ENCODE results near the gene FABP2. TPM values are rescaled to one million over a fixed set of nuclear protein-coding genes. Genes with fewer than 3 reads are reported as not detected.
"Not testable (repeated sequence)": the region's sequence is repeated elsewhere in the genome, so short reads cannot be mapped to it uniquely, and the experiment has no call there.

Gene FABP2
- total and polyA plus RNA-seq, 2 experiments from 2014 or later = not detected

DNA sequence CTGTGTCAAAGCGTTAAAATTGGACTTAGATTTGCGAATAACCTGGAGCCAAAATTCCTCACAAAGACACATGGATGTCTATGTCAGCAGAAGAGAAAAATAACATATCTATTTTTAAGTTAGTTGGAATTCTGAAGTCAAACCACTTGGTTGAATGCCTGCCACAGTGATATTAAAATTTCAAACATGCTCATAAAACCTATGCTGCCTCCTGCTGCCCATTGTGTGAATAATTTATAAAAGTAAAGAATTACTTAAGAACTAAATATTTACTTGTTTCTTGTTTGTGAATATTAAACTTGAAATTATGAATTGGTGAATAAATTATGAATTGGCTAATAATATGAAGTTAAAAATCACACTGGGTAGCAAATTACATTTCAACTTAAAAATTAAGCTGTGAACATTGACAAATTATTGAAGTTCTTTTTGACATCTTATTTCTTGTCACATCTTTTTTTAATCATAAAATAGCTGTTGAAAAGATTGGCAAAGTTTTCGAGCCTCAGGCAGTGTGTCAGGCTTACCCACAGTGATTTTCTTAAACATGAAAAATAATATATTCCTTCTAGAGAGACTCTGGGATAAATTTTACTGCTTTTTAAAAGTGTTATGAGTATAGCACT lies 35.4 kb downstream of the FABP2 start:
- no peaks in the 10 kb centered on the region for H3K9me2 ChIP-seq (ENCODE audit: insufficient read depth)
- peaks cover 32% of the 10 kb centered on the region for H3K4me1 ChIP-seq (ENCODE audit: insufficient read depth)
- H3K79me2 ChIP-seq (ENCODE audit: insufficient read depth) = peaks cover 67% of the 10 kb centered on the region
- no peak overlapping the region for H3K27ac ChIP-seq
- TF ChIP-seq EZH2phosphoT487 (IDR thresholded peaks at IDR 0.05; ENCODE audit: insufficient read depth, low read depth) (no peak), EZH2 (IDR thresholded peaks at IDR 0.05; ENCODE audit: insufficient read depth, poor library complexity, severe bottlenecking) (no peak)
- peaks cover 23% of the 10 kb centered on the region for H3F3A ChIP-seq (ENCODE audit: insufficient read depth)
- H4K20me1 ChIP-seq (ENCODE audit: insufficient read depth) = no peaks in the 10 kb centered on the region
- H3K36me3 ChIP-seq (ENCODE audit: low read depth) = peaks cover 17% of the 10 kb centered on the region; the same call in 1 of the 2 replicates
- H3K27me3 ChIP-seq (replicated peaks; ENCODE audit: insufficient read depth) = no peaks in the 10 kb centered on the region
- no peak overlapping the region for H3K4me3 ChIP-seq
- no peaks in the 10 kb centered on the region for H3K9me3 ChIP-seq (ENCODE audit: low read depth)
- 1 to 4% methylated on average over 3 of the region's 3 CpGs for WGBS, 2 experiments (ENCODE audit: low coverage in 1 of 2, low lambda C conversion rate in 2 of 2, missing lambda C conversion rate in 2 of 2)
- in situ Hi-C loops (cut with MboI) = no loop called here
- peak overlapping the region; percentile 10; the same call in 1 of the 2 replicates for H3K9ac ChIP-seq
- peak overlapping the region; percentile 87 for H3K4me2 ChIP-seq (ENCODE audit: unreplicated experiment)
- H2AFZ ChIP-seq = no peak overlapping the region
- peak; percentile 83 for DNase-seq

DNA sequence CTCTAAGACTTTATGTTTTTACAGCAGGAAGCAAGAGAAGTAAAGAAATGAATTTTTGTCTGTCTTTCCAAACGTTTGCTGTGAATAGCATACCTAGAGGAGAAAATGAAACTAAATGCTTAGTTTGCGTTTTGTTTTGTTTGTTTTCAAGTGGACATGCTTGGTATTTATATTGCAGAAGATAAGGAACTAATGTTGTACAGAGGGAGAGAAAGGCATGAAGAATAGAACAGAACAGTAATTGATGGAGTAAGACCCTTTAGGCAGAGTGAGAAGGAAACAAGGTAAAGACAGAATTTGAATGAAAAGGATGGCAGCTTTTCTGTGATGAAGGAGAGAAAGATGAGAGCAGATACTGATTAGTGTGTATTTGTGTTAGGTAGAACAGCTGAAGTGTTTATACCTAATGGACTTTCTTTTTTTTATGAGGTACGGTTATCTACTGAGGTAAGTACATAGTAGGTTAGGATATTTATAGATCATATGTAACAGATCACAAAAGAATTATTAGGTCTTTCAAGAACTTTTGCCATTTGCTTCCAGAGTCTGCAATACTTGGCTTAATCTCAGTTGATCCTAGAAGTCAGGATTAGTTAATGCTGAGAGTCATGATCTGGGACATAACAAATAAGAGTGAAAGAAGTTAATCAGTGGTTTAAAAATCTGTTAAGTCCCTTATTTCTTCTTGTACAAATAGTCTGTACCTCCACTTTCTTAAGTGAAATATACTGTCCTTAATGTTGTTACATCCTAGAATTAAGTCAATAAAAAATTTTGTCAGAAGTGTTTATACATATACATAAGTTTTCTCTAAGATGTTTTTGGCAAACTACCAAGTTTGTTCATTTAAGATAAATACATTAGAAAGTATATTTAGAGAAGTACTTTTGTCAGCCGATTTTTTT lies 36.8 kb downstream of the FABP2 start:
- WGBS, 2 experiments (ENCODE audit: low coverage in 1 of 2, low lambda C conversion rate in 2 of 2, missing lambda C conversion rate in 2 of 2) = 18 to 27% methylated on average over 4 of the region's 4 CpGs
- DNase-seq = peak; percentile 44

DNA sequence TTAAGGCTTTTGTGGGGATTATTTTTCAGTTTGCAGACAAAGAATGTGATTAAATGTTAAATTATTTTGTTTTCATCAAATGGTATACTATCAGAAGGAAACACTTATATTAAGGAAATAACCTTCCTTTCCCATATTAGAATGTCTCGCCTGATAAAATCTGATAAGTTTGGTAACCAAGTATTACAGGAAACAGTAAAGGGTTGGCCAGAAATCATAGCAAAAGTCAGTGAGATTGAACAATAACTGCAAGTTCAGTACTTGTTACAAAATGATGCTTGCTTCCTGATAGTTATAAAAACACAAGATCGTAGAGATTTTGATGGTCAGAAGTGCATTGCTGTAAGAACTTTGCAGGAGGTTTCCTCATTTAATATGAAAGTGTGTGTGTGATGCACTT lies 40.5 kb downstream of the FABP2 start:
- Histone ChIP-seq H4K20me1 (ENCODE audit: insufficient read depth) (no peaks in the 10 kb centered on the region), H3K4me3 (no peak overlapping the region), H3F3A (ENCODE audit: insufficient read depth) (peaks cover 21% of the 10 kb centered on the region; the same call in 1 of the 2 replicates), H3K4me2 (ENCODE audit: unreplicated experiment) (no peak overlapping the region), H3K79me2 (ENCODE audit: insufficient read depth) (peaks cover 51% of the 10 kb centered on the region), H2AFZ (no peak overlapping the region), H3K27ac (no peak overlapping the region), H3K27me3 (replicated peaks; ENCODE audit: insufficient read depth) (no peaks in the 10 kb centered on the region), H3K9me3 (ENCODE audit: low read depth) (no peaks in the 10 kb centered on the region), H3K4me1 (ENCODE audit: insufficient read depth) (peaks cover 27% of the 10 kb centered on the region), H3K36me3 (ENCODE audit: low read depth) (0 out of 2 replicates have a peak, but pooled peaks cover 10% of the 10 kb centered on the region), H3K9me2 (ENCODE audit: insufficient read depth) (no peaks in the 10 kb centered on the region), H3K9ac (no peak overlapping the region)
- WGBS, 2 experiments (ENCODE audit: low coverage in 1 of 2, low lambda C conversion rate in 2 of 2, missing lambda C conversion rate in 2 of 2) = 98% methylated on average over 2 of the region's 2 CpGs
- TF ChIP-seq EZH2 (IDR thresholded peaks at IDR 0.05; ENCODE audit: insufficient read depth, poor library complexity, severe bottlenecking) = no peak
- TF ChIP-seq EZH2phosphoT487 (IDR thresholded peaks at IDR 0.05; ENCODE audit: insufficient read depth, low read depth) = no peak
- DNase-seq = no peak
- in situ Hi-C loops (cut with MboI) = no loop called here

More for the DNA sequence above, 36.8 kb downstream of the FABP2 start:
- Histone ChIP-seq H3K27me3 (replicated peaks; ENCODE audit: insufficient read depth) (no peaks in the 10 kb centered on the region), H3K79me2 (ENCODE audit: insufficient read depth) (peaks cover 71% of the 10 kb centered on the region), H3K4me1 (ENCODE audit: insufficient read depth) (peaks cover 32% of the 10 kb centered on the region), H2AFZ (peak overlapping the region; percentile 57), H3K9me3 (ENCODE audit: low read depth) (no peaks in the 10 kb centered on the region), H3K9ac (peak overlapping the region; percentile 44), H3K4me2 (ENCODE audit: unreplicated experiment) (peak overlapping the region; percentile 87), H3F3A (ENCODE audit: insufficient read depth) (peaks cover 33% of the 10 kb centered on the region), H3K4me3 (peak overlapping the region; percentile 66), H4K20me1 (ENCODE audit: insufficient read depth) (no peaks in the 10 kb centered on the region), H3K27ac (peak overlapping the region; percentile 10), H3K36me3 (ENCODE audit: low read depth) (peaks cover 20% of the 10 kb centered on the region; the same call in 1 of the 2 replicates), H3K9me2 (ENCODE audit: insufficient read depth) (no peaks in the 10 kb centered on the region)
- no peak for TF ChIP-seq EZH2 (IDR thresholded peaks at IDR 0.05; ENCODE audit: insufficient read depth, poor library complexity, severe bottlenecking)
- TF ChIP-seq EZH2phosphoT487 (IDR thresholded peaks at IDR 0.05; ENCODE audit: insufficient read depth, low read depth) = no peak
- in situ Hi-C loops (cut with MboI) = no loop called here

DNA sequence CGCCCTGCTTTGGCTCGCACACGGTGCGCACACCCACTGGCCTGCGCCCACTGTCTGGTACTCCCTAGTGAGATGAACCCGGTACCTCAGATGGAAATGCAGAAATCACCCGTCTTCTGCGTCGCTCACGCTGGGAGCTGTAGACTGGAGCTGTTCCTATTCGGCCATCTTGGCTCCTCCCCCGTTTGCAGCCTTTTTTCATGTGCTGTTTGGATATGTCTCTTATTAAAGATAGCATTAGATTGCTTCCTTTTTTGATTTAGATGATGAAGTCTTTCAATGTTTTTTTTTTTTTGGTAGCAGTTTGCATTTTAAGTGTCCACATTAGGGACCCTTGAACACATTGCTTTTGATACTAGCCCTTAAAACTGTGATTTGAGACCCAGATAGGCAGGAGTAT lies 42.0 kb downstream of the FABP2 start:
- in situ Hi-C loops (cut with MboI) = not testable (repeated sequence)

DNA sequence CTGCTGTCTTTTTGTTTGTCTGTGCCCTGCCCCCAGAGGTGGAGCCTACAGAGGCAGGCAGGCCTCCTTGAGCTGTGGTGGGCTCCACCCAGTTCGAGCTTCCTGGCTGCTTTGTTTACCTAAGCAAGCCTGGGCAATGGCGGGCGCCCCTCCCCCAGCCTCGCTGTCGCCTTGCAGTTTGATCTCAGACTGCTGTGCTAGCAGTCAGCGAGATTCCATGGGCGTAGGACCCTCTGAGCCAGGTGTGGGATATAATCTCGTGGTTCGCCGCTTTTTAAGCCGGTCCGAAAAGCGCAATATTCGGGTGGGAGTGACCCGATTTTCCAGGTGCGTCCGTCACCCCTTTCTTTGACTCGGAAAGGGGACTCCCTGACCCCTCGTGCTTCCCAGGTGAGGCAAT lies 42.4 kb downstream of the FABP2 start:
- 87 to 95% methylated on average over 9 to 19 of the region's 19 CpGs for WGBS, 2 experiments (ENCODE audit: low coverage in 1 of 2, low lambda C conversion rate in 2 of 2, missing lambda C conversion rate in 2 of 2)
- Histone ChIP-seq H3K79me2 (ENCODE audit: insufficient read depth) (peaks cover 38% of the 10 kb centered on the region), H3F3A (ENCODE audit: insufficient read depth) (peaks cover 11% of the 10 kb centered on the region; the same call in 1 of the 2 replicates), H3K4me1 (ENCODE audit: insufficient read depth) (peaks cover 11% of the 10 kb centered on the region)
- H4K20me1 ChIP-seq (ENCODE audit: insufficient read depth); H3K9ac ChIP-seq; H3K27ac ChIP-seq; H3K9me3 ChIP-seq (ENCODE audit: low read depth); H3K4me3 ChIP-seq; H3K27me3 ChIP-seq (replicated peaks; ENCODE audit: insufficient read depth); DNase-seq; H3K36me3 ChIP-seq (ENCODE audit: low read depth); H2AFZ ChIP-seq; H3K4me2 ChIP-seq (ENCODE audit: unreplicated experiment); in situ Hi-C loops (cut with MboI); H3K9me2 ChIP-seq (ENCODE audit: insufficient read depth): not testable (repeated sequence)

More for the DNA sequence above, 42.0 kb downstream of the FABP2 start:
- H3K9me2 ChIP-seq (ENCODE audit: insufficient read depth); H3K27me3 ChIP-seq (replicated peaks; ENCODE audit: insufficient read depth); H3K4me2 ChIP-seq (ENCODE audit: unreplicated experiment); H4K20me1 ChIP-seq (ENCODE audit: insufficient read depth); DNase-seq; H3K9me3 ChIP-seq (ENCODE audit: low read depth); H2AFZ ChIP-seq; H3K4me3 ChIP-seq; H3K36me3 ChIP-seq (ENCODE audit: low read depth); H3K9ac ChIP-seq; H3K27ac ChIP-seq: not testable (repeated sequence)
- Histone ChIP-seq H3K79me2 (ENCODE audit: insufficient read depth) (peaks cover 42% of the 10 kb centered on the region), H3K4me1 (ENCODE audit: insufficient read depth) (peaks cover 13% of the 10 kb centered on the region), H3F3A (ENCODE audit: insufficient read depth) (peaks cover 13% of the 10 kb centered on the region; the same call in 1 of the 2 replicates)
- WGBS, 2 experiments (ENCODE audit: low coverage in 1 of 2, low lambda C conversion rate in 2 of 2, missing lambda C conversion rate in 2 of 2) = 93 to 95% methylated on average over 11 to 12 of the region's 12 CpGs

Measured in GM23248 (cell line).